ENCODE data around the gene SYNE4. TPM values are rescaled to one million over a fixed set of nuclear protein-coding genes. Genes with fewer than 3 reads are reported as not detected.

Gene SYNE4
- total RNA-seq, 1 donor from 2014 or later = 8.7 TPM

GRCh38 chr19:36014012-36014924 is 5.7 kb upstream of the SYNE4 start, which contains the start of gene ALKBH6:
TSS of gene ALKBH6 (minus strand) at chr19:36014213. CDS start at chr19:36013397, 816 bp downstream.
- peak within 1 kb of the TSS; percentile 99 for H3K4me3 Mint-ChIP-seq
- peaks cover 4% of the 10 kb centered on the region for H3K36me3 Mint-ChIP-seq
- peak within 1 kb of the TSS; percentile 92 for H3K27ac Mint-ChIP-seq
- no peaks in the 10 kb centered on the region for H3K9me3 Mint-ChIP-seq
- peak; percentile 98 for DNase-seq (ENCODE audit: extremely low spot score, unreplicated experiment)
- peaks cover 24% of the 10 kb centered on the region for H3K4me1 Mint-ChIP-seq (ENCODE audit: unreplicated experiment)
- peak; percentile 40 for TF ChIP-seq CTCF (conservative IDR thresholded peaks at IDR 0.05)
- no peaks in the 10 kb centered on the region for H3K27me3 Mint-ChIP-seq

- Mint-ChIP-seq H3K27me3 (no peaks in the 10 kb centered on the region), H3K36me3 (peaks cover 4% of the 10 kb centered on the region), H3K9me3 (no peaks in the 10 kb centered on the region), H3K4me3 (peak overlapping the region; percentile 99), H3K27ac (peak overlapping the region; percentile 92), H3K4me1 (ENCODE audit: unreplicated experiment) (peaks cover 29% of the 10 kb centered on the region)
- no peak for DNase-seq (ENCODE audit: extremely low spot score, unreplicated experiment)
- TF ChIP-seq CTCF (conservative IDR thresholded peaks at IDR 0.05) = no peak
These were observed 4.8 kb upstream of the SYNE4 start for GRCh38 chr19:36013280-36014011.

GRCh38 chr19:36010402-36010801 is 1.8 kb upstream of the SYNE4 start:
- H3K4me1 Mint-ChIP-seq (ENCODE audit: unreplicated experiment) = peaks cover 29% of the 10 kb centered on the region
- no peak for TF ChIP-seq CTCF (conservative IDR thresholded peaks at IDR 0.05)
- peaks cover 4% of the 10 kb centered on the region for H3K36me3 Mint-ChIP-seq
- H3K4me3 Mint-ChIP-seq = peak overlapping the region; percentile 79
- no peak for DNase-seq (ENCODE audit: extremely low spot score, unreplicated experiment)
- H3K27me3 Mint-ChIP-seq = no peaks in the 10 kb centered on the region
- H3K9me3 Mint-ChIP-seq = no peaks in the 10 kb centered on the region
- H3K27ac Mint-ChIP-seq = no peak overlapping the region

GRCh38 chr19:36009633-36010379 is 1.2 kb upstream of the SYNE4 start:
- no peak for TF ChIP-seq CTCF (conservative IDR thresholded peaks at IDR 0.05)
- Mint-ChIP-seq H3K36me3 (peaks cover 4% of the 10 kb centered on the region), H3K27me3 (no peaks in the 10 kb centered on the region), H3K9me3 (no peaks in the 10 kb centered on the region), H3K4me3 (peak overlapping the region; percentile 79), H3K4me1 (ENCODE audit: unreplicated experiment) (peaks cover 29% of the 10 kb centered on the region), H3K27ac (peak overlapping the region; percentile 61)
- DNase-seq (ENCODE audit: extremely low spot score, unreplicated experiment) = no peak

GRCh38 chr19:36009220-36009619 is 607 bp upstream of the SYNE4 start:
- Mint-ChIP-seq H3K27ac (peak overlapping the region; percentile 61), H3K4me1 (ENCODE audit: unreplicated experiment) (peaks cover 24% of the 10 kb centered on the region), H3K36me3 (peaks cover under 1% of the 10 kb centered on the region), H3K4me3 (peak overlapping the region; percentile 79), H3K27me3 (no peaks in the 10 kb centered on the region), H3K9me3 (no peaks in the 10 kb centered on the region)
- no peak for DNase-seq (ENCODE audit: extremely low spot score, unreplicated experiment)
- no peak for TF ChIP-seq CTCF (conservative IDR thresholded peaks at IDR 0.05)
